Esophagus squamous epithelium (tissue), 4 donors: Measurements from ENCODE around the gene B3GNT2.

Experiments used
- CTCF ChIP-seq, 6 experiments: fragments of 450-650 bp in 4 of 6; fragments of 200-600 bp in 2 of 6; sonication (generic) in 2 of 6; IDR thresholded peaks; one replicate each; pipeline ENCODE4 v1.5.1; 2016 to 2019; ENCODE audit warnings: antibody characterized with exemption in 6 of 6, mild to moderate bottlenecking in 4 of 6, moderate library complexity in 4 of 6
- POLR2A ChIP-seq, 4 donors: fragments of 450-650 bp; IDR thresholded peaks; one replicate each; pipeline ENCODE4 v1.6.1; 2017; ENCODE audit warnings: antibody characterized with exemption in 4 of 4, mild to moderate bottlenecking in 4 of 4, moderate library complexity in 3 of 4

DNA sequence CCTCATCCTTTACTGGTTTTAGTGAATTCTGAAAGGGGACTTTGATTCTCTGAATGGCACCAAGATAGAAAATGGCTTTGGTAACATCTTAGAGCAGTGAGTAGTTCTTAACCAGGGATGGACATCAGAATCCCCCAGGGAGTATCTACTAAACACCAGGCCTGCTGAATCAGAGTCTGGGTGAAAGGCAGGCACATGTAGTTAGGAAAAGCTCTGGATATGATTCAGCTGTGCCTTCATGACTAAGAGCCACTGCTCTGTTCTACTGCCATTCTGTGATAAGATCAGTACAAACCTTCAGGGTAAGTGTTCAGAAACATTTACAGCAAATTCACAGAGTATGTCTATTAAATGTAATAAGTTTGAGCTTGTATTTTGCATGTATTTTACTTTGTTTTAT lies 46.2 kb upstream of the B3GNT2 start:
- no peak for TF ChIP-seq CTCF (IDR thresholded peaks at IDR 0.05)
- no peak for TF ChIP-seq POLR2A (IDR thresholded peaks at IDR 0.05)
